ENCODE data around the gene BLACAT1. TPM values are rescaled to one million over a fixed set of nuclear protein-coding genes. Genes with fewer than 3 reads are reported as not detected.
A peak's percentile ranks its signal among the peaks of the same experiment; 100 is the strongest.

The BLACAT1 gene
- polyA plus RNA-seq, 3 donors, result not detected

- H3K4me1 Mint-ChIP-seq, result peaks cover 11% of the 10 kb centered on the region
- Histone ChIP-seq H3K79me2 (ENCODE audit: insufficient read depth, low read length) (no peaks in the 10 kb centered on the region), H3K27ac (ENCODE audit: low read depth in 1 of 2, low read length in 2 of 2) (no peak overlapping the region), H3K4me1 (ENCODE audit: control insufficient read depth in 1 of 2, insufficient read depth in 2 of 2, low read length in 2 of 2) (no peaks in the 10 kb centered on the region), H3K9ac (ENCODE audit: insufficient read depth, low read length, poor library complexity, severe bottlenecking) (no peak overlapping the region), H3K9me3 (replicated peaks in 1 of 2; ENCODE audit: control insufficient read depth in 1 of 2, insufficient read depth in 1 of 2, low read length in 2 of 2) (no peaks in the 10 kb centered on the region), H3K4me2 (replicated peaks; ENCODE audit: extremely low read depth, low read length, poor library complexity, severe bottlenecking) (no peak overlapping the region), H3K4me3 (replicated peaks in 1 of 3; ENCODE audit: low read depth in 2 of 3, low read length in 3 of 3) (no peak overlapping the region), H3K27me3 (ENCODE audit: control insufficient read depth in 2 of 2, insufficient read depth in 2 of 2, low read length in 2 of 2) (peaks cover 12 to 38% of the 10 kb centered on the region in 2 donors), H3K36me3 (replicated peaks in 1 of 2; ENCODE audit: control insufficient read depth in 1 of 2, insufficient read depth in 2 of 2, low read length in 2 of 2) (no peaks in the 10 kb centered on the region), H4K20me1 (ENCODE audit: insufficient read depth, low read length) (no peaks in the 10 kb centered on the region), H2AFZ (ENCODE audit: insufficient read depth, low read depth, low read length, poor library complexity, severe bottlenecking) (no peak overlapping the region)
- DNase-seq, result no peak
- peaks cover 0 to 4% (median 0%) of the 10 kb centered on the region in 7 donors for H3K9me3 Mint-ChIP-seq
- no peaks in the 10 kb centered on the region for H3K36me3 Mint-ChIP-seq
- H3K27ac Mint-ChIP-seq, result no peak overlapping the region
- H3K27me3 Mint-ChIP-seq (ENCODE audit: low read depth in 3 of 3), result peaks cover 49 to 59% (median 59%) of the 10 kb centered on the region in 3 donors
- H3K4me3 Mint-ChIP-seq, result peak overlapping the region in 1 of 2 donors; percentile 73
- no peak for TF ChIP-seq CTCF (IDR thresholded peaks at IDR 0.05)
- intact Hi-C loops (cut with micrococcal nuclease), result no loop called here
- 28% methylated on average over 15 of the region's 15 CpGs for WGBS (ENCODE audit: insufficient coverage)
Measured at GRCh38 chr1:205481629-205482151, 25.8 kb upstream of the BLACAT1 start.

GRCh38 chr1:205481218-205481617, 25.4 kb upstream of the BLACAT1 start:
- Mint-ChIP-seq H3K27ac (peak overlapping the region in 1 of 7 donors; percentile 11), H3K27me3 (ENCODE audit: low read depth in 3 of 3) (peaks cover 49 to 60% (median 59%) of the 10 kb centered on the region in 3 donors), H3K9me3 (peaks cover 0 to 3% (median 1%) of the 10 kb centered on the region in 7 donors), H3K4me1 (peaks cover 11% of the 10 kb centered on the region), H3K4me3 (peak overlapping the region in 1 of 2 donors; percentile 73), H3K36me3 (no peaks in the 10 kb centered on the region)
- TF ChIP-seq CTCF (IDR thresholded peaks at IDR 0.05), result no peak
- Histone ChIP-seq H2AFZ (ENCODE audit: insufficient read depth, low read depth, low read length, poor library complexity, severe bottlenecking) (no peak overlapping the region), H3K4me2 (replicated peaks; ENCODE audit: extremely low read depth, low read length, poor library complexity, severe bottlenecking) (no peak overlapping the region), H3K79me2 (ENCODE audit: insufficient read depth, low read length) (no peaks in the 10 kb centered on the region), H3K36me3 (replicated peaks in 1 of 2; ENCODE audit: control insufficient read depth in 1 of 2, insufficient read depth in 2 of 2, low read length in 2 of 2) (no peaks in the 10 kb centered on the region), H3K27ac (ENCODE audit: low read depth in 1 of 2, low read length in 2 of 2) (no peak overlapping the region), H3K9ac (ENCODE audit: insufficient read depth, low read length, poor library complexity, severe bottlenecking) (no peak overlapping the region), H3K4me3 (replicated peaks in 1 of 3; ENCODE audit: low read depth in 2 of 3, low read length in 3 of 3) (no peak overlapping the region), H4K20me1 (ENCODE audit: insufficient read depth, low read length) (no peaks in the 10 kb centered on the region), H3K4me1 (ENCODE audit: control insufficient read depth in 1 of 2, insufficient read depth in 2 of 2, low read length in 2 of 2) (no peaks in the 10 kb centered on the region), H3K27me3 (ENCODE audit: control insufficient read depth in 2 of 2, insufficient read depth in 2 of 2, low read length in 2 of 2) (peaks cover 12 to 38% of the 10 kb centered on the region in 2 donors), H3K9me3 (replicated peaks in 1 of 2; ENCODE audit: control insufficient read depth in 1 of 2, insufficient read depth in 1 of 2, low read length in 2 of 2) (no peaks in the 10 kb centered on the region)
- 47% methylated on average over 11 of the region's 11 CpGs for WGBS (ENCODE audit: insufficient coverage)
- no peak for DNase-seq
- intact Hi-C loops (cut with micrococcal nuclease), result no loop called here

Measured in CD14-positive monocyte (primary cell).